ENCODE measurements around the gene VARS1. TPM values are rescaled to one million over a fixed set of nuclear protein-coding genes. Genes with fewer than 3 reads are reported as not detected.
"Not testable (repeated sequence)": the region's sequence is repeated elsewhere in the genome, so short reads cannot be mapped to it uniquely, and the experiment has no call there.

VARS1 gene
- polyA plus RNA-seq, 6 donors from 2014 or later = 42.2 to 70.6 (median 50.3) TPM

- Mint-ChIP-seq H3K27me3 (no peaks in the 10 kb centered on the region), H3K4me3 (peak overlapping the region; percentile 80 to 95 (median 88)), H3K36me3 (no peaks in the 10 kb centered on the region), H3K4me1 (peaks cover 20 to 55% (median 38%) of the 10 kb centered on the region in 3 donors), H3K9me3 (no peaks in the 10 kb centered on the region), H3K27ac (peak overlapping the region in 5 of 6 donors; percentile 14 to 83 (median 81))
- ATAC-seq (ENCODE audit: low read depth in 2 of 2) (no peak), DNase-seq (no peak)
Observed at GRCh38 chr6:31830886-31831335, 35.4 kb upstream of the VARS1 start.

GRCh38 chr6:31829633-31830283 lies 34.2 kb upstream of the VARS1 start:
- H3K4me3 Mint-ChIP-seq = peak overlapping the region; percentile 80 to 95 (median 88)
- peak overlapping the region; percentile 2 to 99 (median 74) for H3K27ac Mint-ChIP-seq
- DNase-seq = peak; percentile 53
- peaks cover 19 to 53% (median 30%) of the 10 kb centered on the region in 3 donors for H3K4me1 Mint-ChIP-seq
- no peaks in the 10 kb centered on the region for H3K27me3 Mint-ChIP-seq
- H3K9me3 Mint-ChIP-seq = no peaks in the 10 kb centered on the region
- ATAC-seq (ENCODE audit: low read depth in 2 of 2) = peak; percentile 13 to 15
- H3K36me3 Mint-ChIP-seq = no peaks in the 10 kb centered on the region

- DNase-seq = peak; percentile 84
- ATAC-seq (ENCODE audit: low read depth in 2 of 2) = peak; percentile 74
- Mint-ChIP-seq H3K27ac (peak within 1 kb of the TSS; percentile 81 to 98 (median 94)), H3K36me3 (no peaks in the 10 kb centered on the region), H3K4me1 (peaks cover 19 to 55% (median 26%) of the 10 kb centered on the region in 3 donors), H3K9me3 (no peaks in the 10 kb centered on the region), H3K4me3 (peak within 1 kb of the TSS; percentile 90 to 98 (median 94)), H3K27me3 (no peaks in the 10 kb centered on the region)
Observed at GRCh38 chr6:31827286-31828079, 31.9 kb upstream of the VARS1 start, which contains the start of gene HSPA1B. TSS of gene HSPA1B (plus strand) at chr6:31827738. CDS start at chr6:31827951, 213 bp downstream.

- peak; percentile 22 to 24 for ATAC-seq (ENCODE audit: low read depth in 2 of 2)
- Mint-ChIP-seq H3K27me3 (no peaks in the 10 kb centered on the region), H3K4me3 (peak overlapping the region; percentile 90 to 98 (median 94)), H3K27ac (peak overlapping the region; percentile 81 to 98 (median 94)), H3K9me3 (no peaks in the 10 kb centered on the region), H3K36me3 (no peaks in the 10 kb centered on the region), H3K4me1 (peaks cover 25 to 59% (median 33%) of the 10 kb centered on the region in 3 donors)
- DNase-seq = no peak
Observed at GRCh38 chr6:31826793-31827285, 31.3 kb upstream of the VARS1 start.

GRCh38 chr6:31825553-31825952 lies 30.0 kb upstream of the VARS1 start:
- no peak for ATAC-seq (ENCODE audit: low read depth in 2 of 2)
- Mint-ChIP-seq H3K27ac (peak overlapping the region in 5 of 6 donors; percentile 72 to 92 (median 77)), H3K4me1 (peaks cover 24 to 63% (median 36%) of the 10 kb centered on the region in 3 donors)

GRCh38 chr6:31823592-31824196 lies 28.1 kb upstream of the VARS1 start:
- not testable (repeated sequence) for ATAC-seq (ENCODE audit: low read depth in 2 of 2); DNase-seq

More at GRCh38 chr6:31825553-31825952, 30.0 kb upstream of the VARS1 start:
- no peaks in the 10 kb centered on the region for H3K9me3 Mint-ChIP-seq
- H3K36me3 Mint-ChIP-seq = no peaks in the 10 kb centered on the region
- no peak for DNase-seq
- H3K4me3 Mint-ChIP-seq = peak overlapping the region in 7 of 8 donors; percentile 19 to 98 (median 91)
- no peaks in the 10 kb centered on the region for H3K27me3 Mint-ChIP-seq

GRCh38 chr6:31822036-31822821 lies 26.7 kb upstream of the VARS1 start:
- peak; percentile 35 to 44 for ATAC-seq (ENCODE audit: low read depth in 2 of 2)
- Mint-ChIP-seq H3K4me1 (peaks cover 17 to 63% (median 39%) of the 10 kb centered on the region in 3 donors), H3K27ac (peak overlapping the region; percentile 93 to 98 (median 94)), H3K4me3 (peak overlapping the region; percentile 92 to 100 (median 98)), H3K27me3 (no peaks in the 10 kb centered on the region), H3K36me3 (no peaks in the 10 kb centered on the region), H3K9me3 (no peaks in the 10 kb centered on the region)
- no peak for DNase-seq

More at GRCh38 chr6:31823592-31824196, 28.1 kb upstream of the VARS1 start:
- not testable (repeated sequence) for H3K36me3 Mint-ChIP-seq, H3K27me3 Mint-ChIP-seq, H3K9me3 Mint-ChIP-seq
- Mint-ChIP-seq H3K4me3 (peak overlapping the region in 4 of 8 donors; percentile 32 to 93 (median 52)), H3K27ac (peak overlapping the region in 2 of 6 donors; percentile 22 to 93), H3K4me1 (peaks cover 15 to 55% (median 26%) of the 10 kb centered on the region in 3 donors)

- Mint-ChIP-seq H3K4me1 (peaks cover 13 to 55% (median 32%) of the 10 kb centered on the region in 3 donors), H3K27me3 (no peaks in the 10 kb centered on the region), H3K9me3 (no peaks in the 10 kb centered on the region), H3K27ac (peak overlapping the region; percentile 49 to 98 (median 90)), H3K4me3 (peak overlapping the region; percentile 92 to 100 (median 98)), H3K36me3 (no peaks in the 10 kb centered on the region)
- no peak for DNase-seq
- ATAC-seq (ENCODE audit: low read depth in 2 of 2) = peak; percentile 55 to 62
Observed at GRCh38 chr6:31821301-31822035, 25.9 kb upstream of the VARS1 start.

GRCh38 chr6:31820399-31820798 lies 24.8 kb upstream of the VARS1 start:
- H3K27ac Mint-ChIP-seq = peak overlapping the region in 1 of 6 donors; percentile 7
- H3K36me3 Mint-ChIP-seq; H3K9me3 Mint-ChIP-seq; ATAC-seq (ENCODE audit: low read depth in 2 of 2); DNase-seq; H3K27me3 Mint-ChIP-seq: not testable (repeated sequence)
- H3K4me3 Mint-ChIP-seq = peak overlapping the region in 5 of 8 donors; percentile 93 to 100 (median 98)
- peaks cover 13 to 49% (median 32%) of the 10 kb centered on the region in 3 donors for H3K4me1 Mint-ChIP-seq

- H3K9me3 Mint-ChIP-seq = no peaks in the 10 kb centered on the region
- peak overlapping the region in 3 of 6 donors; percentile 7 to 82 (median 26) for H3K27ac Mint-ChIP-seq
- peaks cover 16 to 50% (median 37%) of the 10 kb centered on the region in 3 donors for H3K4me1 Mint-ChIP-seq
Observed at GRCh38 chr6:31819871-31820299, 24.3 kb upstream of the VARS1 start.

GRCh38 chr6:31817929-31818511 lies 22.5 kb upstream of the VARS1 start:
- H3K27me3 Mint-ChIP-seq; ATAC-seq (ENCODE audit: low read depth in 2 of 2); DNase-seq; H3K36me3 Mint-ChIP-seq; H3K9me3 Mint-ChIP-seq: not testable (repeated sequence)
- peak overlapping the region; percentile 54 to 89 (median 74) for H3K4me3 Mint-ChIP-seq
- H3K4me1 Mint-ChIP-seq = peaks cover 25 to 49% (median 46%) of the 10 kb centered on the region in 3 donors
- peak overlapping the region in 5 of 6 donors; percentile 32 to 89 (median 74) for H3K27ac Mint-ChIP-seq

More at GRCh38 chr6:31819871-31820299, 24.3 kb upstream of the VARS1 start:
- H3K36me3 Mint-ChIP-seq = no peaks in the 10 kb centered on the region
- ATAC-seq (ENCODE audit: low read depth in 2 of 2) = no peak
- H3K4me3 Mint-ChIP-seq = peak overlapping the region in 6 of 8 donors; percentile 43 to 88 (median 60)
- no peaks in the 10 kb centered on the region for H3K27me3 Mint-ChIP-seq
- DNase-seq = no peak

Measured in naive B cell (primary cell).